HEK293T (cell line): ENCODE measurements around the gene FMOD.

Experiments
- ARNT ChIP-seq: fragments of 450-650 bp; IDR thresholded peaks from 2 replicates; pipeline ENCODE4 v1.6.1; 2017; ENCODE audit warnings: mild to moderate bottlenecking
- BHLHE40 ChIP-seq: fragments of 450-650 bp; IDR thresholded peaks from 2 replicates; pipeline ENCODE4 v1.6.1; 2016; ENCODE audit warnings: mild to moderate bottlenecking, moderate library complexity, borderline replicate concordance
- CTBP1 ChIP-seq: fragments of 450-650 bp; IDR thresholded peaks from 2 replicates; pipeline ENCODE4 v1.6.1; 2016; ENCODE audit warnings: borderline replicate concordance
- FOXA1 ChIP-seq: fragments of 450-650 bp; IDR thresholded peaks from 2 replicates; pipeline ENCODE4 v1.6.1; 2016; ENCODE audit warnings: mild to moderate bottlenecking
- FOXK2 ChIP-seq: fragments of 450-650 bp; IDR thresholded peaks from 2 replicates; pipeline ENCODE4 v1.6.1; 2016; ENCODE audit warnings: mild to moderate bottlenecking
- FOXM1 ChIP-seq: fragments of 450-650 bp; IDR thresholded peaks from 2 replicates; pipeline ENCODE4 v1.6.1; 2017; ENCODE audit warnings: mild to moderate bottlenecking, borderline replicate concordance
- HDGF ChIP-seq: fragments of 450-650 bp; IDR thresholded peaks from 2 replicates; pipeline ENCODE4 v1.6.1; 2017; ENCODE audit warnings: antibody characterized with exemption, borderline replicate concordance
- LEF1 ChIP-seq: fragments of 450-650 bp; IDR thresholded peaks from 2 replicates; pipeline ENCODE4 v1.6.1; 2017; ENCODE audit warnings: mild to moderate bottlenecking, borderline replicate concordance
- NFRKB ChIP-seq: fragments of 450-650 bp; IDR thresholded peaks from 2 replicates; pipeline ENCODE4 v1.6.1; 2016; ENCODE audit warnings: mild to moderate bottlenecking, moderate library complexity
- SP1 ChIP-seq: fragments of 450-650 bp; IDR thresholded peaks from 2 replicates; pipeline ENCODE4 v1.6.1; 2017
- SUZ12 ChIP-seq: fragments of 450-650 bp; IDR thresholded peaks from 2 replicates; pipeline ENCODE4 v1.6.1; 2016; ENCODE audit warnings: mild to moderate bottlenecking
- TARDBP ChIP-seq: fragments of 450-650 bp; IDR thresholded peaks from 2 replicates; pipeline ENCODE4 v1.6.1; 2016
- TF ChIP-seq, protein P1 (sequence below): fragments of 450-650 bp; IDR thresholded peaks from 2 replicates; pipeline ENCODE4 v1.6.1; 2016

DNA sequence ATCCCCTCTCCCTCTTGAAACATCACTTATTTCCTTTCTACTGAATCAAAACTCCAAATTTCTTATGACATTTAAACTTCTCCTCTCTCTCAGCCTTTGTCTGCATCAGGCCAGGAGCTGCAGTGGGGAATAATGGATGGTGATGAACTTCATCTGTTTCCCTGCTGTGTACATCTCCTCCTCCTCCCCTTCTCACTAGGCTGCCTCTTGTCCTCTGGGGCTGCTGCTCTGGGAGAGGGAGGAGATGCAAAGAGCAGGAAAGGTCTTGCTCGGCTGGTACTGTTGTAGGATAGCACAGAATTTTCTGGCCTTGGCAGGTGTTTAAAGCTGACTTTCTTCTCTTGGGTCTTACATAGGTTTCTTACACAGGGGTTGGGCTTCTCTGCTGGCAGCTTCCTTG, 31.1 kb upstream of the FMOD start:
- no peak for TF ChIP-seq LEF1
- no peak for TF ChIP-seq SP1
- no peak for TF ChIP-seq SUZ12
- TF ChIP-seq ARNT = no peak
- TF ChIP-seq FOXK2 = no peak
- TF ChIP-seq, protein P1, sequence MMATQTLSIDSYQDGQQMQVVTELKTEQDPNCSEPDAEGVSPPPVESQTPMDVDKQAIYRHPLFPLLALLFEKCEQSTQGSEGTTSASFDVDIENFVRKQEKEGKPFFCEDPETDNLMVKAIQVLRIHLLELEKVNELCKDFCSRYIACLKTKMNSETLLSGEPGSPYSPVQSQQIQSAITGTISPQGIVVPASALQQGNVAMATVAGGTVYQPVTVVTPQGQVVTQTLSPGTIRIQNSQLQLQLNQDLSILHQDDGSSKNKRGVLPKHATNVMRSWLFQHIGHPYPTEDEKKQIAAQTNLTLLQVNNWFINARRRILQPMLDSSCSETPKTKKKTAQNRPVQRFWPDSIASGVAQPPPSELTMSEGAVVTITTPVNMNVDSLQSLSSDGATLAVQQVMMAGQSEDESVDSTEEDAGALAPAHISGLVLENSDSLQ = no peak
- TF ChIP-seq TARDBP = no peak
- TF ChIP-seq FOXM1 = no peak
- TF ChIP-seq HDGF = no peak
- no peak for TF ChIP-seq FOXA1
- no peak for TF ChIP-seq NFRKB
- TF ChIP-seq BHLHE40 = no peak
- TF ChIP-seq CTBP1 = no peak
